Thyroid gland (tissue), 4 donors: ENCODE results near the gene MAP3K7CL. TPM values are rescaled to one million over a fixed set of nuclear protein-coding genes. Genes with fewer than 3 reads are reported as not detected.

Experiments used
- DNase-seq, 2 donors: peaks; one replicate each; pipeline ENCODE4 v3.0.0-alpha.2; 2019
- H3K27ac ChIP-seq, 3 donors: fragments of 200-600 bp; sonication (generic); 1 replicate in 2 of 3; 2 replicates in 1 of 3; pipeline ENCODE4 v1.5.1; 2016 to 2019; ENCODE audit warnings: mild to moderate bottlenecking in 1 of 3, moderate library complexity in 1 of 3
- H3K27me3 ChIP-seq: fragments of 200-600 bp; sonication (generic); one replicate; pipeline ENCODE4 v1.5.1; 2019
- H3K36me3 ChIP-seq, 2 donors: fragments of 200-600 bp; sonication (generic); one replicate each; pipeline ENCODE4 v1.5.1; 2016 to 2019
- H3K4me1 ChIP-seq, 2 donors: fragments of 200-600 bp; sonication (generic); one replicate each; pipeline ENCODE4 v1.5.1; 2017 to 2019
- H3K4me3 ChIP-seq, 3 donors: fragments of 200-600 bp; sonication (generic); replicated peaks in 1 of 3; 1 replicate in 2 of 3; 2 replicates in 1 of 3; pipeline ENCODE4 v1.5.1; 2016; ENCODE audit warnings: mild to moderate bottlenecking in 1 of 3
- H3K9me3 ChIP-seq: fragments of 200-600 bp; sonication (generic); one replicate; pipeline ENCODE4 v1.5.1; 2017
- POLR2A ChIP-seq, 2 donors: fragments of 450-650 bp; IDR thresholded peaks; one replicate each; pipeline ENCODE4 v1.6.1; 2017; ENCODE audit warnings: antibody characterized with exemption in 2 of 2, mild to moderate bottlenecking in 2 of 2, moderate library complexity in 1 of 2
- WGBS, 2 donors: methylation state at CpG; one replicate each; pipeline ENCODE4 v1.1.5; 2017; 5-methylcytosine and 5-hydroxymethylcytosine counted together
- intact Hi-C: fragments of 100-400 bp; cut with DNase I; formaldehyde crosslinking; loops from one replicate; pipeline ENCODE4 v1.15.1; 2023
- total RNA-seq, 4 donors: library from RNA; depleted of rRNA; stranded (reverse); fragments of >200 nt; gene quantifications; one replicate each; pipeline ENCODE4 v1.2.3, GENCODE V29; 2016
- TF ChIP-seq, protein P1 (sequence below), 6 experiments: fragments of 200-600 bp in 3 of 6; fragments of 450-650 bp in 3 of 6; sonication (generic) in 3 of 6; IDR thresholded peaks; one replicate each; pipeline ENCODE4 v1.5.1; 2016 to 2019; ENCODE audit warnings: antibody characterized with exemption in 6 of 6, mild to moderate bottlenecking in 2 of 6, inconsistent platforms in 1 of 6, moderate library complexity in 1 of 6

The MAP3K7CL gene
- total RNA-seq, 4 donors from 2014 or later = 4.1 to 8.0 (median 4.9) TPM

DNA sequence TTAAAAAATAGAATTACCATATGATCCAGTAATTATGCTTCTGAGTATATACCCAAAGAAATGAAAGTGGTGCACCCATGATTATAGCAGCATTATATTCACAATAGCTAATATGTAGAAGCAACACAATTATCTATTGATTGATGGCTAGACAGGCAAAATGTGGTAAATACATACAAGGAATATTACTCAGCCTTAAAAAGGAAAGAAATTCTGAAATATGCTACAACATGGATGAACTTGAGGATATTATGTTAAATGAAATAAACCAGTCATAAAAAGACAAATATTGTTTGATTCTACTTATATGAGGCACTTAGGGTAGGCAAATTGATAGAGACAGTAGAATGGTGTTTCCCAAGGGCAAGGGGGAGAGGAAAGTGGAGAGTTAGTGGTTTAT, 80.8 kb downstream of the MAP3K7CL start:
- H3K4me3 ChIP-seq = no peak overlapping the region
- H3K27me3 ChIP-seq = no peaks in the 10 kb centered on the region
- H3K4me1 ChIP-seq = no peaks in the 10 kb centered on the region
- no peak overlapping the region for H3K27ac ChIP-seq
- no peaks in the 10 kb centered on the region for H3K36me3 ChIP-seq
- H3K9me3 ChIP-seq = no peaks in the 10 kb centered on the region
- intact Hi-C loops = no loop called here
- no peak for DNase-seq
- no peak for TF ChIP-seq POLR2A (IDR thresholded peaks at IDR 0.05)
- TF ChIP-seq, protein P1, sequence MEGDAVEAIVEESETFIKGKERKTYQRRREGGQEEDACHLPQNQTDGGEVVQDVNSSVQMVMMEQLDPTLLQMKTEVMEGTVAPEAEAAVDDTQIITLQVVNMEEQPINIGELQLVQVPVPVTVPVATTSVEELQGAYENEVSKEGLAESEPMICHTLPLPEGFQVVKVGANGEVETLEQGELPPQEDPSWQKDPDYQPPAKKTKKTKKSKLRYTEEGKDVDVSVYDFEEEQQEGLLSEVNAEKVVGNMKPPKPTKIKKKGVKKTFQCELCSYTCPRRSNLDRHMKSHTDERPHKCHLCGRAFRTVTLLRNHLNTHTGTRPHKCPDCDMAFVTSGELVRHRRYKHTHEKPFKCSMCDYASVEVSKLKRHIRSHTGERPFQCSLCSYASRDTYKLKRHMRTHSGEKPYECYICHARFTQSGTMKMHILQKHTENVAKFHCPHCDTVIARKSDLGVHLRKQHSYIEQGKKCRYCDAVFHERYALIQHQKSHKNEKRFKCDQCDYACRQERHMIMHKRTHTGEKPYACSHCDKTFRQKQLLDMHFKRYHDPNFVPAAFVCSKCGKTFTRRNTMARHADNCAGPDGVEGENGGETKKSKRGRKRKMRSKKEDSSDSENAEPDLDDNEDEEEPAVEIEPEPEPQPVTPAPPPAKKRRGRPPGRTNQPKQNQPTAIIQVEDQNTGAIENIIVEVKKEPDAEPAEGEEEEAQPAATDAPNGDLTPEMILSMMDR (IDR thresholded peaks at IDR 0.05) = no peak

DNA sequence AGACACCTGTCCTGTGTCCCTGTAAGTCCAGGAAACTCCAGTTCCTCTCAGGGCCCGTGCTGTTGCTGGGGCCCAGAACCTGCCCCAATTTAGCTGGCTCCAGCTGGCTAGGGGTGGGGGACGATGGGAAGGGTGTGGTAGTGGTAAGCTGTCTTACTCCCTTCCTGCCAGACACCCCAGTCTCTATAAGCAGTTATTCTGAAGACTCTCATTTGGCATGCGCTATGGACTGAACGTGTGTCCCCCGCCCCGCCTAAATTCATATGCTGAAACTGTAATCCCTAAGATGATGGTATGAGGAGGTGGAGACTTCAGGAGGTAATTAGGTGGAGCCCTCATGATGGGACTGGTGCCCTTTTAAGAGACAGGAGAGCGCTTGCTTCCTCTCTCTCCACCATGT, 82.0 kb downstream of the MAP3K7CL start:
- WGBS, 2 donors = 94 to 97% methylated on average over 6 to 7 of the region's 7 CpGs
- no peak for TF ChIP-seq POLR2A (IDR thresholded peaks at IDR 0.05)
- TF ChIP-seq, protein P1 (IDR thresholded peaks at IDR 0.05) = no peak

DNA sequence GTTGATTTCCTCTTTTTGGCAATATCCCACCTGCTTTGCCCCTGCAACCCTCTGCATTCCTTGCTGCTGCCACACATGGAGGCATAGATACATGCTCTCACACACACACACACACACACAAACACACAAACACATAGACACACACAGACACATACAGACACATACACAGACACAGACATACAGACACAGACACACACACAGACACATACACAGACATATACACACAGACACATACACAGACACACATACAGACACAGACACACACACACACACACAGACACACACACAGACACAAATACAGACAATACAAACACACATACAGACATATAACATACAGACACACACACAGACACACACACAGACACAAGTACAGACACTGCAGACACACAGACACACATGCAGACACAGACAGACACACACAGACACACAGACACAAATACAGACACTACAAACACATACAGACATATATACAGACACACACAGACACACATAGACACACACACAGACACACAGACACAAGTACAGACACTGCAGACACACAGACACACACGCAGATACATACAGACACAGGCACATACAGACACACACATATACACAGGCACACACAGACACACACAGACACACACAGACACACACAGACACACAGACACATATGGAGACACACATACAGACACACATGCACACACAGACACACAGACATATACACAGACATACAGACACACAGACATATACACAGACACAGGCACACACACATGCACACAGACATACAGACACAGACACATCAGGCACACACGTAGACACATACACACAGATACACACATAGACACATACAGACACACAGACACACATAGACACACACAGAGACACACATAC, 83.3 kb downstream of the MAP3K7CL start:
- Histone ChIP-seq H3K27ac (no peak overlapping the region), H3K27me3 (no peaks in the 10 kb centered on the region), H3K36me3 (no peaks in the 10 kb centered on the region), H3K9me3 (no peaks in the 10 kb centered on the region), H3K4me3 (no peak overlapping the region), H3K4me1 (no peaks in the 10 kb centered on the region)
- intact Hi-C loops = no loop called here
- TF ChIP-seq POLR2A (IDR thresholded peaks at IDR 0.05) = no peak
- TF ChIP-seq, protein P1 (IDR thresholded peaks at IDR 0.05) = no peak
- 80 to 81% methylated on average over 2 of the region's 2 CpGs for WGBS, 2 donors
- no peak for DNase-seq

More for the DNA sequence above, 82.0 kb downstream of the MAP3K7CL start:
- H3K4me3 ChIP-seq = no peak overlapping the region
- DNase-seq = no peak
- H3K36me3 ChIP-seq = no peaks in the 10 kb centered on the region
- no peaks in the 10 kb centered on the region for H3K4me1 ChIP-seq
- H3K27me3 ChIP-seq = no peaks in the 10 kb centered on the region
- H3K27ac ChIP-seq = no peak overlapping the region
- intact Hi-C loops = no loop called here
- H3K9me3 ChIP-seq = no peaks in the 10 kb centered on the region

DNA sequence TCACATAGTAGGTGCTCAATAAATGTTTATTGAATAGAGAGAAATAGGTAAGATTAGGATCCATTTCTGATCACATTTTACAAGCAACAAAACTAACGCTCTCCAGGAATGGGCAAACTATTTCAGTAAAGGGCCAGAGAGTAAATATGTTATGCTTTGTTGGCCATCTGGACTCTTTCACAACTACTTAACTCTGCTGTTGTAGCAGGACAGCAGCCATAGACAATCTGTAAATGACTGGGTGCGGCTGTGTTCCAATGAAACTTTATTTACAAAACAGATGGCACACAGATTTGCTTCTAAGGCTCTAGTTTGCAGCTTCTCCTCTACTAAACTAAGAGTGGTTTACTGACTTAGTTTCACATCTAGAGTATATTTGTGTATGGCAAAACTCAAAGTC, 85.3 kb downstream of the MAP3K7CL start:
- intact Hi-C loops = no loop called here
- no peaks in the 10 kb centered on the region for H3K36me3 ChIP-seq
- no peak overlapping the region for H3K27ac ChIP-seq
- DNase-seq = no peak
- H3K4me1 ChIP-seq = no peaks in the 10 kb centered on the region
- no peaks in the 10 kb centered on the region for H3K9me3 ChIP-seq
- 80 to 82% methylated on average over 2 of the region's 2 CpGs for WGBS, 2 donors
- TF ChIP-seq POLR2A (IDR thresholded peaks at IDR 0.05) = no peak
- TF ChIP-seq, protein P1 (IDR thresholded peaks at IDR 0.05) = no peak
- H3K4me3 ChIP-seq = no peak overlapping the region
- no peaks in the 10 kb centered on the region for H3K27me3 ChIP-seq

DNA sequence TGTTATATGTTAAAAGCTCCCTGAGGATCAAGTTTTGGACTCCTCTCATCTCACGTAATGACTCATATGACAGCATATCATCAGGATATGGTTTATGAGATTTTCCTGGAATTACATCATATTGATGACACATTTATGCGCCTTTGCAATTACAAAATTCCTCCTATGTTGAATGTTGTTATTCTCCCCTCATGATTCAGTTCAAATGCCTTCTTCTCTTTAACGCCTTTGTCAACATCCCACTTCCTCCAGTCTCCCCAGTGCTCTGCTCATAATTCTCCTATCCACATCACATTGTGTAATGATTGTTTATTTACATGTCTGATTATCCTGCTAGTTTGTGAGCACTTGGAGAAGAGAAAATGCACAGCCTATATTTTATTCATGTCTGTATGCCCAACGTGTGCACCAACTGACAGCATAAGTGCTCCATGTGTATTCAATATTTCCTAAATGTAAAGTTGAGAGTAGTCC, 87.4 kb downstream of the MAP3K7CL start:
- WGBS, 2 donors = 67 to 80% methylated on average over 4 of the region's 4 CpGs
- Histone ChIP-seq H3K27ac (no peak overlapping the region), H3K9me3 (no peaks in the 10 kb centered on the region), H3K27me3 (no peaks in the 10 kb centered on the region), H3K4me3 (no peak overlapping the region), H3K4me1 (no peaks in the 10 kb centered on the region), H3K36me3 (no peaks in the 10 kb centered on the region)
- no peak for DNase-seq
- intact Hi-C loops = no loop called here
- no peak for TF ChIP-seq POLR2A (IDR thresholded peaks at IDR 0.05)
- TF ChIP-seq, protein P1 (IDR thresholded peaks at IDR 0.05) = no peak
